Lower leg skin (tissue), 4 donors: ENCODE results near the gene HES1. TPM values are rescaled to one million over a fixed set of nuclear protein-coding genes. Genes with fewer than 3 reads are reported as not detected.
A peak's percentile ranks its signal among the peaks of the same experiment; 100 is the strongest.

Experiments used
- DNase-seq, 2 donors: peaks; one replicate each; pipeline ENCODE4 v3.0.0-alpha.2; 2019; ENCODE audit warnings: low spot score in 2 of 2
- H3K4me3 ChIP-seq: fragments of 200-600 bp; sonication (generic); 2 replicates; pipeline ENCODE4 v1.5.1; 2017; ENCODE audit warnings: mild to moderate bottlenecking, low read depth; ENCODE audit not compliant: poor library complexity, severe bottlenecking
- CTCF ChIP-seq, 3 donors: fragments of 450-650 bp; IDR thresholded peaks; one replicate each; pipeline ENCODE4 v1.5.1; 2016; ENCODE audit warnings: antibody characterized with exemption in 3 of 3, mild to moderate bottlenecking in 3 of 3, moderate library complexity in 2 of 3
- POLR2A ChIP-seq, 2 donors: fragments of 450-650 bp; IDR thresholded peaks; one replicate each; pipeline ENCODE4 v1.6.1; 2016 to 2017; ENCODE audit warnings: antibody characterized with exemption in 2 of 2, mild to moderate bottlenecking in 1 of 2, moderate library complexity in 1 of 2
- WGBS, 2 donors: methylation state at CpG; one replicate each; pipeline ENCODE4 v1.1.5; 2018; 5-methylcytosine and 5-hydroxymethylcytosine counted together
- intact Hi-C: fragments of 100-400 bp; cut with DNase I; formaldehyde crosslinking; loops from one replicate; pipeline ENCODE4 v1.15.0; 2023; ENCODE audit warnings: low total_unique reads
- total RNA-seq, 4 donors: library from RNA; depleted of rRNA; stranded (reverse); fragments of >200 nt; gene quantifications; one replicate each; pipeline ENCODE4 v1.1.0, GENCODE V29; 2016

The HES1 gene
- total RNA-seq, 4 donors from 2014 or later: 145 to 366 (median 315) TPM

GRCh38 chr3:194154346-194154745 lies 18.4 kb downstream of the HES1 start:
- no peak for TF ChIP-seq POLR2A (IDR thresholded peaks at IDR 0.05)
- TF ChIP-seq CTCF (IDR thresholded peaks at IDR 0.05): no peak
- 94 to 96% methylated on average over 6 of the region's 6 CpGs for WGBS, 2 donors
- intact Hi-C loops: no loop called here
- DNase-seq: no peak
- no peak overlapping the region for H3K4me3 ChIP-seq

- DNase-seq: no peak
- 89% methylated on average over 9 of the region's 9 CpGs for WGBS, 2 donors
- H3K4me3 ChIP-seq: no peak overlapping the region
- intact Hi-C loops: no loop called here
- TF ChIP-seq CTCF (IDR thresholded peaks at IDR 0.05) (no peak), POLR2A (IDR thresholded peaks at IDR 0.05) (no peak)
These were observed 20.1 kb downstream of the HES1 start for GRCh38 chr3:194156095-194156494.

GRCh38 chr3:194158942-194159439 lies 23.0 kb downstream of the HES1 start:
- intact Hi-C loops: no loop called here
- no peak overlapping the region for H3K4me3 ChIP-seq
- peak in 1 of 2 donors; percentile 74 for DNase-seq
- no peak for TF ChIP-seq CTCF (IDR thresholded peaks at IDR 0.05)
- 41 to 52% methylated on average over 3 of the region's 3 CpGs for WGBS, 2 donors

- 84 to 88% methylated on average over 4 of the region's 4 CpGs for WGBS, 2 donors
- no peak for TF ChIP-seq CTCF (IDR thresholded peaks at IDR 0.05)
- no peak overlapping the region for H3K4me3 ChIP-seq
- no peak for DNase-seq
- intact Hi-C loops: no loop called here
These were observed 24.2 kb downstream of the HES1 start for GRCh38 chr3:194160158-194160557.

GRCh38 chr3:194161131-194162045 lies 25.4 kb downstream of the HES1 start:
- intact Hi-C loops: no loop called here
- no peak overlapping the region for H3K4me3 ChIP-seq
- no peak for TF ChIP-seq CTCF (IDR thresholded peaks at IDR 0.05)
- TF ChIP-seq POLR2A (IDR thresholded peaks at IDR 0.05): no peak
- DNase-seq: no peak
- WGBS, 2 donors: 50 to 54% methylated on average over 15 of the region's 15 CpGs
